HL-60 (cell line): ENCODE data around the gene TMEM129.

Experiments used
- DNase-seq, 2 experiments: peaks; one replicate each; pipeline ENCODE4 v3.0.0-alpha.2; 2010 to 2020; ENCODE audit warnings: low read depth in 1 of 2, low spot score in 1 of 2
- H3K27ac ChIP-seq: fragments of 250-450 bp; sonication (Bioruptor Pico); replicated peaks from 2 replicates; pipeline ENCODE4 v1.5.1; 2020; ENCODE audit warnings: mild to moderate bottlenecking, moderate library complexity
- H3K27me3 ChIP-seq: fragments of 250-450 bp; sonication (Bioruptor Pico); 2 replicates; pipeline ENCODE4 v1.5.1; 2021; ENCODE audit warnings: mild to moderate bottlenecking, moderate library complexity; ENCODE audit not compliant: insufficient read depth, poor library complexity, severe bottlenecking
- H3K4me3 ChIP-seq: replicated peaks from 2 replicates; pipeline ENCODE4 v1.5.1; 2011; ENCODE audit warnings: mild to moderate bottlenecking, control low read depth, low read length; ENCODE audit not compliant: insufficient read depth
- GABPA ChIP-seq: IDR thresholded peaks from 2 replicates; pipeline ENCODE4 v1.6.1; 2012; ENCODE audit warnings: low read depth
- POLR2AphosphoS5 ChIP-seq: IDR thresholded peaks from 2 replicates; pipeline ENCODE4 v1.6.1; 2012; ENCODE audit warnings: low read depth
- SPI1 ChIP-seq: IDR thresholded peaks from 2 replicates; pipeline ENCODE4 v1.6.1; 2012; ENCODE audit warnings: low read depth, mild to moderate bottlenecking, borderline replicate concordance
- TF ChIP-seq, protein P1 (sequence below): IDR thresholded peaks from one replicate; pipeline ENCODE4 v1.5.1; 2011; ENCODE audit warnings: low read length, control low read depth, inconsistent platforms; ENCODE audit not compliant: insufficient read depth
- TF ChIP-seq, protein P2 (sequence below): IDR thresholded peaks from 2 replicates; pipeline ENCODE4 v1.6.1; 2012; ENCODE audit warnings: low read depth; ENCODE audit not compliant: insufficient replicate concordance

Gene TMEM129

DNA sequence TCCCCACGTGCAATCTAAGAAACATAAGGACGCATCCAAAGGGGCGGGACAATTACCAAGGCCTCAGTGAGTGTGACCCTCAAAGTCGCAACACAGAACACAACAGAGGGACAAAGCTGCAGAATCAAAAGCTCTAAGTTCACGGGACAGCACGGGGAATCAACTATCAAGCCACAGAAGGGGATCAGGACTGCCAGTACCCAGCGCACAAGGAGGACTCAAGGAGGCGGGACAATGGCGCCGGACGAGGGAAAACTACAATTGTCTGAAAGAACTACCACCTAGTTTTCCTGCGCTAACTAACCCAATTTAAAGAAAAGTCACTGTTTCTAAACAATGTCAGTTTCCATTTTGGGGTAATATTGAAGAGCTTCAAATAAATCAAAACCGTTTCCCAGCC is 38.3 kb downstream of the TMEM129 start:
- no peak overlapping the region for H3K27ac ChIP-seq
- H3K27me3 ChIP-seq: peaks cover 2% of the 10 kb centered on the region
- no peak overlapping the region for H3K4me3 ChIP-seq
- no peak for DNase-seq
- TF ChIP-seq GABPA (no peak), POLR2AphosphoS5 (no peak), SPI1 (no peak)
- TF ChIP-seq, protein P1, sequence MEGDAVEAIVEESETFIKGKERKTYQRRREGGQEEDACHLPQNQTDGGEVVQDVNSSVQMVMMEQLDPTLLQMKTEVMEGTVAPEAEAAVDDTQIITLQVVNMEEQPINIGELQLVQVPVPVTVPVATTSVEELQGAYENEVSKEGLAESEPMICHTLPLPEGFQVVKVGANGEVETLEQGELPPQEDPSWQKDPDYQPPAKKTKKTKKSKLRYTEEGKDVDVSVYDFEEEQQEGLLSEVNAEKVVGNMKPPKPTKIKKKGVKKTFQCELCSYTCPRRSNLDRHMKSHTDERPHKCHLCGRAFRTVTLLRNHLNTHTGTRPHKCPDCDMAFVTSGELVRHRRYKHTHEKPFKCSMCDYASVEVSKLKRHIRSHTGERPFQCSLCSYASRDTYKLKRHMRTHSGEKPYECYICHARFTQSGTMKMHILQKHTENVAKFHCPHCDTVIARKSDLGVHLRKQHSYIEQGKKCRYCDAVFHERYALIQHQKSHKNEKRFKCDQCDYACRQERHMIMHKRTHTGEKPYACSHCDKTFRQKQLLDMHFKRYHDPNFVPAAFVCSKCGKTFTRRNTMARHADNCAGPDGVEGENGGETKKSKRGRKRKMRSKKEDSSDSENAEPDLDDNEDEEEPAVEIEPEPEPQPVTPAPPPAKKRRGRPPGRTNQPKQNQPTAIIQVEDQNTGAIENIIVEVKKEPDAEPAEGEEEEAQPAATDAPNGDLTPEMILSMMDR: no peak
- TF ChIP-seq, protein P2, sequence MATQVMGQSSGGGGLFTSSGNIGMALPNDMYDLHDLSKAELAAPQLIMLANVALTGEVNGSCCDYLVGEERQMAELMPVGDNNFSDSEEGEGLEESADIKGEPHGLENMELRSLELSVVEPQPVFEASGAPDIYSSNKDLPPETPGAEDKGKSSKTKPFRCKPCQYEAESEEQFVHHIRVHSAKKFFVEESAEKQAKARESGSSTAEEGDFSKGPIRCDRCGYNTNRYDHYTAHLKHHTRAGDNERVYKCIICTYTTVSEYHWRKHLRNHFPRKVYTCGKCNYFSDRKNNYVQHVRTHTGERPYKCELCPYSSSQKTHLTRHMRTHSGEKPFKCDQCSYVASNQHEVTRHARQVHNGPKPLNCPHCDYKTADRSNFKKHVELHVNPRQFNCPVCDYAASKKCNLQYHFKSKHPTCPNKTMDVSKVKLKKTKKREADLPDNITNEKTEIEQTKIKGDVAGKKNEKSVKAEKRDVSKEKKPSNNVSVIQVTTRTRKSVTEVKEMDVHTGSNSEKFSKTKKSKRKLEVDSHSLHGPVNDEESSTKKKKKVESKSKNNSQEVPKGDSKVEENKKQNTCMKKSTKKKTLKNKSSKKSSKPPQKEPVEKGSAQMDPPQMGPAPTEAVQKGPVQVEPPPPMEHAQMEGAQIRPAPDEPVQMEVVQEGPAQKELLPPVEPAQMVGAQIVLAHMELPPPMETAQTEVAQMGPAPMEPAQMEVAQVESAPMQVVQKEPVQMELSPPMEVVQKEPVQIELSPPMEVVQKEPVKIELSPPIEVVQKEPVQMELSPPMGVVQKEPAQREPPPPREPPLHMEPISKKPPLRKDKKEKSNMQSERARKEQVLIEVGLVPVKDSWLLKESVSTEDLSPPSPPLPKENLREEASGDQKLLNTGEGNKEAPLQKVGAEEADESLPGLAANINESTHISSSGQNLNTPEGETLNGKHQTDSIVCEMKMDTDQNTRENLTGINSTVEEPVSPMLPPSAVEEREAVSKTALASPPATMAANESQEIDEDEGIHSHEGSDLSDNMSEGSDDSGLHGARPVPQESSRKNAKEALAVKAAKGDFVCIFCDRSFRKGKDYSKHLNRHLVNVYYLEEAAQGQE: no peak

DNA sequence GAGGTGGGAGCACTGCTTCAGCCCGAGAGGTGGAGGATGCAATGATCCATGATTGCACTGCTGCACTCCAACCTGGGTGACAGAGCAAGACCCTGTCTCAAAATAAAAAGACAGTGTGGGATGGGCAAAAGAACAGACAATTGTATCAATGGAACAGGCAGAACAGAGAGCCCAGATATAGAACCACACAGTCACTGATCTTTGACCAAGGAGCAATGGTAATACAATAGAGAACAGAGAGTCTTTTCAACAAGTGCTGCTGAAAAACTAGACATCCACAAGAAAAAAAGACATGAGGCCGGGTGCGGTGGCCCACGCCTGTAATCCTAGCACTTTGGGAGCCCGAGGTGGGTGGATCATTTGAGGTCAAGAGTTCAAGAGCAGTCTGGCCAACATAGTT is 42.9 kb downstream of the TMEM129 start:
- Histone ChIP-seq H3K4me3 (no peak overlapping the region), H3K27ac (no peak overlapping the region), H3K27me3 (peaks cover 2% of the 10 kb centered on the region)
- no peak for TF ChIP-seq POLR2AphosphoS5
- TF ChIP-seq, protein P1: no peak
- TF ChIP-seq, protein P2: no peak
- TF ChIP-seq SPI1: no peak
- no peak for TF ChIP-seq GABPA
- DNase-seq: no peak

DNA sequence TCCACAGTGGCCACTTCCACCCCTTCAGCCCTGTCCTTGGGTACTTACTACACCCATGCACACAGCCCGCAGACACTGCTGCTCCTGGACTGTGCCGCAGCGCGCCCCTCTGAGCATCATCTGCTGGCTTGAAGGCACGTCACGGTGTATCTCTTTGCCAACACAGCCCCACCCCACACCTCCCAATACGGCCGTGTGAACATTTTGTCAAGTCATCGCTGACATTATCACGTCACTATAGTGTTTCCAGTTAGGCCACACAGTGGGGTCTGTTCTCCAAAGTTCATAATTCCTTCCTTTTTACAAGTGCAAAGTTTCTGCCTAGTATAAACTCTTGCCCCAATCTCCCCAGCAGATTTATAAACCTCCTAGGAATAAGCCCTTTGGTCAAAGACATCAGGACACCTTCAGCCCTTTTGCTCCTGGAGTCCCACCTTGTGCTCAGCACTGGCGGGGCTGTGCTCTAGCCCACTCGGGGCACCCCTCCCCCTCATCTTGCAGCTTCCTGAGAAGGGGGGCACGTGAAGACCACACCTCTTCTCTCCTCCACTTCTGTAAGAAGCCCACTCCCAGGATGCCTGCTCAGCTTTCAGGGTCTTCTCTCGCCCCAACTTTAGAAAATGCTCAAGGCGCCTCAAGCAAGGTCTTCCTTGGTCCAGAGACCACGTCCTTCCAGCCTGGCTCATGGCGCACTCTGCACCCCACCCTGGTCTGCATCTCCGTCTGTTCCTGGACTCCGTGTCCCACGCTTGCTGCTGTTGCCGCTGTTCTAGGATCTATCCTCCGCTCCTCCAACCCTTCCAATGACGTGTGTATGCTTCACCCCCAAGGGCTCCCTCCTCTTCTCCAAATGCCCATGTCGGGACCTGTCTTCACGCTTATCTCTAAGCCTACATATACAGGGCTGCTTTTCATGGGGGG is 44.3 kb downstream of the TMEM129 start:
- DNase-seq: no peak
- TF ChIP-seq, protein P2: no peak
- TF ChIP-seq SPI1: no peak
- TF ChIP-seq, protein P1: no peak
- no peak for TF ChIP-seq GABPA
- H3K27me3 ChIP-seq: no peaks in the 10 kb centered on the region
- H3K27ac ChIP-seq: no peak overlapping the region
- no peak overlapping the region for H3K4me3 ChIP-seq
